Immature natural killer cell (primary cell): Measurements from ENCODE around the gene ZCCHC14. TPM values are rescaled to one million over a fixed set of nuclear protein-coding genes. Genes with fewer than 3 reads are reported as not detected.
"Not testable (repeated sequence)": the region's sequence is repeated elsewhere in the genome, so short reads cannot be mapped to it uniquely, and the experiment has no call there.

Experiments used
- DNase-seq, 3 donors: peaks; one replicate each; pipeline ENCODE4 v3.0.0; 2022; ENCODE audit warnings: mixed read lengths in 1 of 3
- H3K27ac Mint-ChIP-seq, 6 donors: one replicate each; pipeline ENCODE4 v1.8.0; 2020; ENCODE audit warnings: mixed read lengths in 6 of 6, mild to moderate bottlenecking in 5 of 6, inconsistent platforms in 4 of 6, moderate library complexity in 3 of 6
- H3K27me3 Mint-ChIP-seq, 3 donors: one replicate each; pipeline ENCODE4 v1.8.0; 2020 to 2021; ENCODE audit warnings: low read depth in 3 of 3, mild to moderate bottlenecking in 3 of 3, mixed read lengths in 3 of 3, moderate library complexity in 3 of 3, inconsistent platforms in 1 of 3
- H3K36me3 Mint-ChIP-seq, 3 donors: one replicate each; pipeline ENCODE4 v1.8.0; 2020; ENCODE audit warnings: mixed read lengths in 3 of 3, inconsistent platforms in 2 of 3, mild to moderate bottlenecking in 2 of 3
- H3K4me1 Mint-ChIP-seq, 2 donors: one replicate each; pipeline ENCODE4 v1.8.0; 2020; ENCODE audit warnings: inconsistent platforms in 2 of 2, mild to moderate bottlenecking in 2 of 2, mixed read lengths in 2 of 2, moderate library complexity in 1 of 2
- H3K4me3 Mint-ChIP-seq, 5 donors: one replicate each; pipeline ENCODE4 v1.8.0; 2020; ENCODE audit warnings: mild to moderate bottlenecking in 5 of 5, mixed read lengths in 5 of 5, inconsistent platforms in 3 of 5, moderate library complexity in 3 of 5
- H3K9me3 Mint-ChIP-seq, 6 donors: one replicate each; pipeline ENCODE4 v1.8.0; 2020; ENCODE audit warnings: mild to moderate bottlenecking in 6 of 6, mixed read lengths in 6 of 6, inconsistent platforms in 4 of 6, moderate library complexity in 3 of 6
- polyA plus RNA-seq, 3 donors: library from polyadenylated mRNA; unstranded; fragments of 300-500 nt; fragmentation: Illumina TruSeq; gene quantifications; one replicate each; pipeline ENCODE4 v1.2.3, GENCODE V29; 2021

The ZCCHC14 gene
- polyA plus RNA-seq, 3 donors from 2014 or later: 0.17 to 0.48 TPM; not detected in 1

- H3K27me3 Mint-ChIP-seq, H3K4me3 Mint-ChIP-seq, H3K36me3 Mint-ChIP-seq, DNase-seq, H3K27ac Mint-ChIP-seq, H3K9me3 Mint-ChIP-seq, H3K4me1 Mint-ChIP-seq: not testable (repeated sequence)
Measured at GRCh38 chr16:87517610-87518429, 25.0 kb upstream of the ZCCHC14 start.

GRCh38 chr16:87516361-87516760, 23.5 kb upstream of the ZCCHC14 start:
- no peak overlapping the region for H3K4me3 Mint-ChIP-seq
- H3K9me3 Mint-ChIP-seq: no peaks in the 10 kb centered on the region
- no peak overlapping the region for H3K27ac Mint-ChIP-seq
- no peaks in the 10 kb centered on the region for H3K4me1 Mint-ChIP-seq
- H3K36me3 Mint-ChIP-seq: no peaks in the 10 kb centered on the region
- peaks cover 2 to 5% (median 2%) of the 10 kb centered on the region in 3 donors for H3K27me3 Mint-ChIP-seq
- no peak for DNase-seq

DNA sequence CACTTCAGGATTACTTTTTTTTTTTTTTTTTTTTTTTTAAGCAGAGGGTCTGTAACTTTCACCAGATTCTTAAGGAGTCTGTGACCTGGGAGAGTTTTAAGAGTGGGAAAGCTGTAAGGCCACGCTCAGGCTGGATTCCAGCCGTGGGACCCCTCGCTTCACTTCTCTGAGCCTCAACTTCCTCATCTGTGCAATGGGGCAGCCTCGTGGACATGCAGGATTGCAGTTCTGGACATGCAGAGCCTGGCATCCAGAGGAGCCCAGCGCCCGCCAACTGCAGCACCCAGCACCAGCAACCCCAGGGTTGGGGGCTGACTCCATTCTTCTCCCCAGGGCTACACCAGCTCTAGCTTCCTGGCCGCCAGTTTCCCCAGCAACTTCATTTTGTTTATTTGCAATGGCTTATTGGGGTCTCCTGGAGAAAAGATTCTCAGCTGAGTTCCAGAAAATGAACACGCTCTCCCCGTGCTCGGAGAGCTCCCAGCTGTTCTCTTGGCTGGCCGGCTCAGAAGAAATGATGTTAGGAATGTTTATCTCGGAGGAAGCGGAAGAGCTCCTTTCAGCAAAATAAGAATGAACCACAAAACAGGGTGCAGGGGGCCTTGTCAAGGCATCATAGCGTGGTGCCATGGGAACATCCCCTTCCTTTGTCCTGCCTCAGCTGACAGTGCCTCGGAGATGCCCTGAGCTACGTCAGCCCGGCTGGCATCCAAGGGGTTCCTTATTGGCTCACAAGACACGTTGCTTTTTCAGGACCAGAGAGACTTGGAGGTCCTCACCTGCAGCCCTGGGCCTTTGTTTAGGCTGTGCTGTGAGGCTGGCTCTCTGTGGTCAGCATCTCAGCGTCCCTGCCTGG, 22.9 kb upstream of the ZCCHC14 start:
- no peak overlapping the region for H3K27ac Mint-ChIP-seq
- peaks cover 2 to 3% (median 3%) of the 10 kb centered on the region in 3 donors for H3K27me3 Mint-ChIP-seq
- H3K9me3 Mint-ChIP-seq: no peaks in the 10 kb centered on the region
- DNase-seq: no peak
- H3K36me3 Mint-ChIP-seq: no peaks in the 10 kb centered on the region
- no peak overlapping the region for H3K4me3 Mint-ChIP-seq
- no peaks in the 10 kb centered on the region for H3K4me1 Mint-ChIP-seq

GRCh38 chr16:87509778-87510177, 17.0 kb upstream of the ZCCHC14 start:
- not testable (repeated sequence) for H3K27me3 Mint-ChIP-seq, H3K9me3 Mint-ChIP-seq, H3K27ac Mint-ChIP-seq

GRCh38 chr16:87507351-87508069, 14.7 kb upstream of the ZCCHC14 start:
- no peaks in the 10 kb centered on the region for H3K36me3 Mint-ChIP-seq
- peaks cover 8 to 12% of the 10 kb centered on the region in 2 donors for H3K4me1 Mint-ChIP-seq
- H3K4me3 Mint-ChIP-seq: peak overlapping the region in 2 of 5 donors; percentile 28 to 51
- no peak for DNase-seq
- no peak overlapping the region for H3K27ac Mint-ChIP-seq
- H3K27me3 Mint-ChIP-seq: peaks cover 4 to 6% (median 5%) of the 10 kb centered on the region in 3 donors
- no peaks in the 10 kb centered on the region for H3K9me3 Mint-ChIP-seq

More at GRCh38 chr16:87509778-87510177, 17.0 kb upstream of the ZCCHC14 start:
- not testable (repeated sequence) for DNase-seq, H3K36me3 Mint-ChIP-seq, H3K4me3 Mint-ChIP-seq
- H3K4me1 Mint-ChIP-seq: peaks cover 8 to 12% of the 10 kb centered on the region in 2 donors

DNA sequence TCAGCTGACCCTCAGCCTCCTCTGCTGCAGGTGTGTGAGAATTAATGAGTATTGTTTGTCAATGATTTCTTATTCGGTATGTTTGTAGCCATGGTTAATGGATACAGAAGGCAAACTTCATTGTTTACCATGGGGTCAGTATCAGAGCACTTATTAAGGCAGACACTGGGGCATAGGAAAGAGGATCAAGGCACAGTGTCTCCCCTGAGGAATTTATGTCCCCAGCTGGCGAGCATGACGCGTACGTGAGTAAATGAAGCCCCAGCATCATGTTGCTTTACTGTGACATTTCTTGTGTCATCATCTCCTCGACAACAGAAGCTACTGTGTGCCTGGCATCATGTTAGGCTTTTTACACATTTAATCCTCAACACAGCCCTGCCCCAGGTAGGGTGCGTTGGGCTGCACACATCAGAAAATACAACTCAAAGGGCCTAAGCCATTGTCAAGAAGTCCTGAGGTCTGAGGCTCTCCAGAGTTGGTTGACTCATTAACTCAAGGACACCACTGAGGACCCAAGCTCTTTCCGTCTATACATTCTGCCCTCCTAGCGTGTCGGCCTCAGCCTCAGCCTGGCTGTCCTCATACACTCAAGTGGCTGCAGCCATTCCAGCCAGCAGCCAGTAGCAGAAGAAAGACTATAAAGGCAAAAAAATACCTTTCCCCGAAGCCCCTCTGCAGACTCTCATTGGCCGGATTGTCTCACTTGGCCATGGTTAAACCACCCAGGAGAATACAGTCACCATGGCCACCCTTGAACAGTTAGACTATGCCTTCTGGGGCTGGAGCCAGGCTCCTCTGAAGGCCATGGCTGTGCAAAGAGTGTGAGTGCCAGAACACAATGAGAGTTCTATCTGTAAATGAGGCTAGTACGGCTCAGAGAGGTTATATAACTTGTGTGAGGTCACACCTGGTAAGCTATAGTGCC, 13.9 kb upstream of the ZCCHC14 start:
- H3K27ac Mint-ChIP-seq: no peak overlapping the region
- H3K9me3 Mint-ChIP-seq: no peaks in the 10 kb centered on the region
- no peaks in the 10 kb centered on the region for H3K36me3 Mint-ChIP-seq
- H3K4me1 Mint-ChIP-seq: peaks cover 8 to 12% of the 10 kb centered on the region in 2 donors
- peak overlapping the region in 1 of 5 donors; percentile 28 for H3K4me3 Mint-ChIP-seq
- peaks cover 4 to 6% (median 5%) of the 10 kb centered on the region in 3 donors for H3K27me3 Mint-ChIP-seq
- no peak for DNase-seq

DNA sequence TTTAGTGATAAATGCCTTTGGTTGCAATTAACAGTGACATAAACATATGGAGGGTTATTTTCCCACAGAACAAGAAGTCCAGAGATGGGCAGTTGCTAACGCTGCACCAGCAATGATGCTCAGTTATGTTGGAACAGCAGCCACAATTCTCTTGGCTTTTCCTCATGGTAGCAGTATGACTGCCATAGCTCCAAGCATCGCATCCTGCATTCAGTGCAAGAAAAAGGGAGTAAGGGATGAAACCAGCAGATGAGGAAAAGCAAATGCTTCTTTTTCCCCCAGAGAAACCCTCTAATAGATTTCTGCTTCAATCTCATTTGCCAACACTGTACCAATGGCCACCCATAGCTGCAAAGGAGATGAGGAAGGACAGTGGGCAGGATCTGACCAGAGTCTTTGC, 13.0 kb upstream of the ZCCHC14 start:
- no peak for DNase-seq
- H3K36me3 Mint-ChIP-seq: no peaks in the 10 kb centered on the region
- peaks cover 8 to 12% of the 10 kb centered on the region in 2 donors for H3K4me1 Mint-ChIP-seq
- peaks cover 4 to 5% (median 4%) of the 10 kb centered on the region in 3 donors for H3K27me3 Mint-ChIP-seq
- H3K9me3 Mint-ChIP-seq: no peaks in the 10 kb centered on the region
- H3K27ac Mint-ChIP-seq: no peak overlapping the region
- H3K4me3 Mint-ChIP-seq: no peak overlapping the region

DNA sequence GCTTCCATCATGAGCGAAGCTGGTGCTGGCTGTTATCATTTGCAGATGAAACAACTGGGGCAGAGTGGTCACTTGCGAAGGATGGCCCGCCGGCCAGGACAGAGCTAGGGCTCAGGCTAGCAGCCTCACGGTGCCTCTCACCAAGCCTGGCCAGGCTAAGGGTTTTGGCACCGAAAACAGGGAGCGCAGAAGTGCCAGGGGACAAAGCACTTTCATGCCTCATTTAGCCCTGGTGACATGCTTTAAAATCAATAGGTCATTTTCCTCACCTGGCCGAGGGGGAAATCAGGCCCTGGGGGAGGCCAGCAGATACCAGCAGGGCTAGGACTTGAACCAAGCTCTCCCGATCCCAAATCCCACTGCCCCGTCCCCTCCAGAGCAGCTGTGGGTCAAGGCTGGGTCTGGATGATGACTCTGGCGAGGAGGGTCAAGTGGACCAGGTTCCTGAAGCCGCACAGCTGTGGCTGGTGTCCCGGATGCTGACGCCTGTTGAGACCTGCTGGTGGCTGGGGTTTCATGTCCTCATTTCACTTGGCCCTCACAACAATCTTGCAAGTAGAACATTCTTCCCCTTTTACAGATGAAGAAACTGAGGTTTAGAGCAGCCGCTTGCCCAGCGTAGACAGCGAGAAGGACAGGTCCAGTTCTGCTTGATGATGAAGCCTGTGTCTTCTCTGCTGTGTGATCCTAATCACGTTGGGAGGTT, 10.6 kb upstream of the ZCCHC14 start:
- H3K36me3 Mint-ChIP-seq, H3K27me3 Mint-ChIP-seq, H3K4me3 Mint-ChIP-seq, H3K27ac Mint-ChIP-seq, DNase-seq, H3K9me3 Mint-ChIP-seq: not testable (repeated sequence)
- H3K4me1 Mint-ChIP-seq: peaks cover 14 to 22% of the 10 kb centered on the region in 2 donors

- no peaks in the 10 kb centered on the region for H3K36me3 Mint-ChIP-seq
- no peaks in the 10 kb centered on the region for H3K9me3 Mint-ChIP-seq
- H3K4me3 Mint-ChIP-seq: no peak overlapping the region
- H3K4me1 Mint-ChIP-seq: peaks cover 15 to 22% of the 10 kb centered on the region in 2 donors
- H3K27me3 Mint-ChIP-seq: peaks cover 0 to 5% (median 2%) of the 10 kb centered on the region in 3 donors
- no peak overlapping the region for H3K27ac Mint-ChIP-seq
- no peak for DNase-seq
Measured at GRCh38 chr16:87502308-87502969, 9.6 kb upstream of the ZCCHC14 start.

DNA sequence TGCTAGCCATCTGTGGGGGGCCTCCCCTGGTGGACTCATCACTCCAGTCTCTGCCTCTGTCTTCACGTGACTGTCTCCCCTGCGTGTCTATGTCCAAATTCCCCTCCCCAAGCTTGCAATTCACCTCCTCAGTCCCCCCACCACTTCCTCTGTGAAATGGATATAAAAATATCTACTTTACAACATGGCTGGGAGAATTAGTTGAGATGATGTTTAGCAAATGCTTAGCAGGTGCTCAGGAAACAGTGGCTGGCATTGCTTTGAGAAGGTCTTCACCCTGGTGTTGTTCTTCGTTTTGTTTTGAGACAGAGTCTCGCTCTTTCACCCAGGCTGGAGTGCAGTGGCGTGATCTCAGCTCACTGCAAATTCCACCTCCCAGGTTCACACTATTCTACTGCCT, 8.3 kb upstream of the ZCCHC14 start:
- Mint-ChIP-seq H3K9me3 (no peaks in the 10 kb centered on the region), H3K27ac (no peak overlapping the region), H3K4me1 (peaks cover 27 to 31% of the 10 kb centered on the region in 2 donors), H3K27me3 (peaks cover 0 to 7% (median under 1%) of the 10 kb centered on the region in 3 donors), H3K4me3 (no peak overlapping the region), H3K36me3 (no peaks in the 10 kb centered on the region)
- DNase-seq: no peak

- DNase-seq: no peak
- H3K27ac Mint-ChIP-seq: peak overlapping the region in 2 of 6 donors; percentile 8 to 37
- no peaks in the 10 kb centered on the region for H3K9me3 Mint-ChIP-seq
- H3K4me1 Mint-ChIP-seq: peaks cover 45 to 50% of the 10 kb centered on the region in 2 donors
- H3K4me3 Mint-ChIP-seq: no peak overlapping the region
- H3K36me3 Mint-ChIP-seq: no peaks in the 10 kb centered on the region
- peaks cover 0 to 9% (median 6%) of the 10 kb centered on the region in 3 donors for H3K27me3 Mint-ChIP-seq
Measured at GRCh38 chr16:87499189-87499486, 6.3 kb upstream of the ZCCHC14 start.
